Measurements from ENCODE around the gene ZNF141.

DNA sequence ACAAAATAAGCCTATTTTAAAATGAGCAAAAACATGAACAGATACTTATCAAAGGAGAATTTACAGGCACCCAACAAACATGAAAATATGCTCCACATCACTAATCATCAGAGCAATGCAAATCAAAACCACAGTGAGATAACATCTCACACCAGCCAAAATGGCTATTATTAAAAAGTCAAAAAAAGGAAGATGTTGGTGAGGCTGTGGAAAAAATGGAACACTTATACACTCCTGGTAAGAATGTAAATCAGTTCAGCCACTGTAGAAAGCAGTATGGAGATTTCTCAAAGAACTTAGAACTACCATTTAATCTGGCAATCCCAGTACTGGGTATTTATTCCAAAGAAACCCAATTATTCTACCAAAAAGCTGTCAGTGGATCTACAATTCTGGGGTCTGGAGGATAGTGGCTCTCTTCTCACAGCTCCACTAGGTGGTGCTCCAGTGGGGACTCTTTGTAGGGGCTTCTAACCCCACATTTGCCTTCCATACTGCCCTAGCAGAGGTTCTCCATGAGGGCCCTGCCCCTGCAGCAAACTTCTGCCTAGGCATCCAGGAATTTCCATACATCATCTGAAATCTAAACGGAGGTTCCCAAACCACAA, 23.2 kb upstream of the ZNF141 start:
- TF ChIP-seq ELF1 (IDR thresholded peaks at IDR 0.05; ENCODE audit: borderline replicate concordance, low read depth) (no peak), SRF (IDR thresholded peaks at IDR 0.05; ENCODE audit: low read depth) (no peak), RAD21 (IDR thresholded peaks at IDR 0.05; ENCODE audit: low read depth) (no peak), SIN3A (IDR thresholded peaks at IDR 0.05; ENCODE audit: low read depth) (no peak), POLR2AphosphoS5 (IDR thresholded peaks at IDR 0.05; ENCODE audit: low read depth, low read length) (no peak), SP1 (IDR thresholded peaks at IDR 0.05; ENCODE audit: low read depth) (no peak), EZH2 (IDR thresholded peaks at IDR 0.05) (no peak), ZFX (IDR thresholded peaks at IDR 0.05) (no peak)
- TF ChIP-seq, protein P1, sequence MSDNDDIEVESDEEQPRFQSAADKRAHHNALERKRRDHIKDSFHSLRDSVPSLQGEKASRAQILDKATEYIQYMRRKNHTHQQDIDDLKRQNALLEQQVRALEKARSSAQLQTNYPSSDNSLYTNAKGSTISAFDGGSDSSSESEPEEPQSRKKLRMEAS (IDR thresholded peaks at IDR 0.05) = no peak
- TF ChIP-seq, protein P2, sequence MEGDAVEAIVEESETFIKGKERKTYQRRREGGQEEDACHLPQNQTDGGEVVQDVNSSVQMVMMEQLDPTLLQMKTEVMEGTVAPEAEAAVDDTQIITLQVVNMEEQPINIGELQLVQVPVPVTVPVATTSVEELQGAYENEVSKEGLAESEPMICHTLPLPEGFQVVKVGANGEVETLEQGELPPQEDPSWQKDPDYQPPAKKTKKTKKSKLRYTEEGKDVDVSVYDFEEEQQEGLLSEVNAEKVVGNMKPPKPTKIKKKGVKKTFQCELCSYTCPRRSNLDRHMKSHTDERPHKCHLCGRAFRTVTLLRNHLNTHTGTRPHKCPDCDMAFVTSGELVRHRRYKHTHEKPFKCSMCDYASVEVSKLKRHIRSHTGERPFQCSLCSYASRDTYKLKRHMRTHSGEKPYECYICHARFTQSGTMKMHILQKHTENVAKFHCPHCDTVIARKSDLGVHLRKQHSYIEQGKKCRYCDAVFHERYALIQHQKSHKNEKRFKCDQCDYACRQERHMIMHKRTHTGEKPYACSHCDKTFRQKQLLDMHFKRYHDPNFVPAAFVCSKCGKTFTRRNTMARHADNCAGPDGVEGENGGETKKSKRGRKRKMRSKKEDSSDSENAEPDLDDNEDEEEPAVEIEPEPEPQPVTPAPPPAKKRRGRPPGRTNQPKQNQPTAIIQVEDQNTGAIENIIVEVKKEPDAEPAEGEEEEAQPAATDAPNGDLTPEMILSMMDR (IDR thresholded peaks at IDR 0.05 in 2 of 3, conservative IDR thresholded peaks at IDR 0.05 in 1 of 3; ENCODE audit: borderline replicate concordance in 1 of 3, insufficient read depth in 1 of 3, low read depth in 2 of 3, low read length in 2 of 3) = no peak
- TF ChIP-seq, protein P3, sequence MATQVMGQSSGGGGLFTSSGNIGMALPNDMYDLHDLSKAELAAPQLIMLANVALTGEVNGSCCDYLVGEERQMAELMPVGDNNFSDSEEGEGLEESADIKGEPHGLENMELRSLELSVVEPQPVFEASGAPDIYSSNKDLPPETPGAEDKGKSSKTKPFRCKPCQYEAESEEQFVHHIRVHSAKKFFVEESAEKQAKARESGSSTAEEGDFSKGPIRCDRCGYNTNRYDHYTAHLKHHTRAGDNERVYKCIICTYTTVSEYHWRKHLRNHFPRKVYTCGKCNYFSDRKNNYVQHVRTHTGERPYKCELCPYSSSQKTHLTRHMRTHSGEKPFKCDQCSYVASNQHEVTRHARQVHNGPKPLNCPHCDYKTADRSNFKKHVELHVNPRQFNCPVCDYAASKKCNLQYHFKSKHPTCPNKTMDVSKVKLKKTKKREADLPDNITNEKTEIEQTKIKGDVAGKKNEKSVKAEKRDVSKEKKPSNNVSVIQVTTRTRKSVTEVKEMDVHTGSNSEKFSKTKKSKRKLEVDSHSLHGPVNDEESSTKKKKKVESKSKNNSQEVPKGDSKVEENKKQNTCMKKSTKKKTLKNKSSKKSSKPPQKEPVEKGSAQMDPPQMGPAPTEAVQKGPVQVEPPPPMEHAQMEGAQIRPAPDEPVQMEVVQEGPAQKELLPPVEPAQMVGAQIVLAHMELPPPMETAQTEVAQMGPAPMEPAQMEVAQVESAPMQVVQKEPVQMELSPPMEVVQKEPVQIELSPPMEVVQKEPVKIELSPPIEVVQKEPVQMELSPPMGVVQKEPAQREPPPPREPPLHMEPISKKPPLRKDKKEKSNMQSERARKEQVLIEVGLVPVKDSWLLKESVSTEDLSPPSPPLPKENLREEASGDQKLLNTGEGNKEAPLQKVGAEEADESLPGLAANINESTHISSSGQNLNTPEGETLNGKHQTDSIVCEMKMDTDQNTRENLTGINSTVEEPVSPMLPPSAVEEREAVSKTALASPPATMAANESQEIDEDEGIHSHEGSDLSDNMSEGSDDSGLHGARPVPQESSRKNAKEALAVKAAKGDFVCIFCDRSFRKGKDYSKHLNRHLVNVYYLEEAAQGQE (IDR thresholded peaks at IDR 0.05; ENCODE audit: low read depth) = no peak
